SKM-1 (cell line): ENCODE data around the gene OSBPL2.

Experiments
- DNase-seq: peaks from one replicate; lab custom pipeline; 2025; ENCODE audit not compliant: unreplicated experiment; lab: John Stamatoyannopoulos, UW

Gene OSBPL2

GRCh38 chr20:62321975-62322374, 83.7 kb downstream of the OSBPL2 start:
- no peak for DNase-seq

- no peak for DNase-seq
Observed at GRCh38 chr20:62322492-62323041, 84.2 kb downstream of the OSBPL2 start.

- no peak for DNase-seq
Observed at GRCh38 chr20:62323146-62323979, 85.0 kb downstream of the OSBPL2 start.

GRCh38 chr20:62323980-62324906, 85.9 kb downstream of the OSBPL2 start:
- DNase-seq, result no peak

- DNase-seq, result no peak
Observed at GRCh38 chr20:62325172-62325905, 87.0 kb downstream of the OSBPL2 start.

GRCh38 chr20:62326559-62326958, 88.2 kb downstream of the OSBPL2 start:
- DNase-seq, result no peak

GRCh38 chr20:62326959-62327725, 88.8 kb downstream of the OSBPL2 start:
- DNase-seq, result no peak

- no peak for DNase-seq
Observed at GRCh38 chr20:62327726-62328495, 89.6 kb downstream of the OSBPL2 start.

- no peak for DNase-seq
Observed at GRCh38 chr20:62328684-62329388, 90.5 kb downstream of the OSBPL2 start.

GRCh38 chr20:62329389-62330377, 91.4 kb downstream of the OSBPL2 start:
- DNase-seq, result no peak

- DNase-seq, result no peak
Observed at GRCh38 chr20:62330576-62331317, 92.4 kb downstream of the OSBPL2 start.

GRCh38 chr20:62331347-62331746, 93.0 kb downstream of the OSBPL2 start:
- DNase-seq, result no peak

- DNase-seq, result no peak
Observed at GRCh38 chr20:62332421-62332820, 94.1 kb downstream of the OSBPL2 start.

- DNase-seq, result no peak
Observed at GRCh38 chr20:62332989-62333819, 94.9 kb downstream of the OSBPL2 start.

- DNase-seq, result no peak
Observed at GRCh38 chr20:62333820-62334595, 95.7 kb downstream of the OSBPL2 start.
